Measurements from ENCODE around the gene KASH5. TPM values are rescaled to one million over a fixed set of nuclear protein-coding genes. Genes with fewer than 3 reads are reported as not detected.

The KASH5 gene
- total and polyA plus RNA-seq, 4 donors = not detected

- 12% methylated on average over 42 of the region's 42 CpGs for WGBS
- DNase-seq (ENCODE audit: low spot score) = peak; percentile 62
- Histone ChIP-seq H3K9me3 (ENCODE audit: control insufficient read depth in 4 of 4, low read length in 3 of 4) (peaks cover 0 to 2% (median 0%) of the 10 kb centered on the region in 4 donors), H3K27me3 (ENCODE audit: control insufficient read depth in 4 of 4, insufficient read depth in 4 of 4, low read length in 3 of 4) (peaks cover 3 to 11% (median 6%) of the 10 kb centered on the region in 4 donors), H3K4me3 (ENCODE audit: low read depth in 1 of 3, low read length in 3 of 3) (no peak overlapping the region), H3K4me1 (ENCODE audit: control insufficient read depth in 4 of 4, insufficient read depth in 4 of 4, low read length in 3 of 4) (peaks cover 0 to 4% (median 0%) of the 10 kb centered on the region in 4 donors), H3K27ac (ENCODE audit: low read depth in 1 of 2, low read length in 2 of 2) (no peak overlapping the region), H3K9ac (ENCODE audit: low read depth in 1 of 2, low read length in 2 of 2) (no peak overlapping the region), H3K36me3 (ENCODE audit: control insufficient read depth in 4 of 4, insufficient read depth in 3 of 4, low read depth in 1 of 4, low read length in 3 of 4) (no peaks in the 10 kb centered on the region)
- TF ChIP-seq REST (IDR thresholded peaks at IDR 0.05) (no peak), ZBTB33 (IDR thresholded peaks at IDR 0.05) (no peak), HNF4A (conservative IDR thresholded peaks at IDR 0.05) (no peak), MAX (IDR thresholded peaks at IDR 0.05) (no peak), HNF4G (IDR thresholded peaks at IDR 0.05) (no peak), TAF1 (conservative IDR thresholded peaks at IDR 0.05) (no peak), SP1 (IDR thresholded peaks at IDR 0.05) (no peak), ATF3 (IDR thresholded peaks at IDR 0.05) (no peak), JUND (IDR thresholded peaks at IDR 0.05) (no peak), NR2F2 (IDR thresholded peaks at IDR 0.05) (no peak), YY1 (IDR thresholded peaks at IDR 0.05) (no peak), RXRA (IDR thresholded peaks at IDR 0.05) (no peak), RAD21 (IDR thresholded peaks at IDR 0.05) (no peak)
These were observed 48.5 kb downstream of the KASH5 start for GRCh38 chr19:49436381-49437017.

- no peak for DNase-seq (ENCODE audit: low spot score)
- Histone ChIP-seq H3K9me3 (ENCODE audit: control insufficient read depth in 4 of 4, low read length in 3 of 4) (peaks cover 0 to under 1% (median 0%) of the 10 kb centered on the region in 4 donors), H3K4me3 (ENCODE audit: low read depth in 1 of 3, low read length in 3 of 3) (no peak overlapping the region), H3K4me1 (ENCODE audit: control insufficient read depth in 4 of 4, insufficient read depth in 4 of 4, low read length in 3 of 4) (peaks cover 0 to 4% (median 0%) of the 10 kb centered on the region in 4 donors), H3K27ac (ENCODE audit: low read depth in 1 of 2, low read length in 2 of 2) (no peak overlapping the region), H3K36me3 (ENCODE audit: control insufficient read depth in 4 of 4, insufficient read depth in 3 of 4, low read depth in 1 of 4, low read length in 3 of 4) (no peaks in the 10 kb centered on the region), H3K9ac (ENCODE audit: low read depth in 1 of 2, low read length in 2 of 2) (no peak overlapping the region), H3K27me3 (ENCODE audit: control insufficient read depth in 4 of 4, insufficient read depth in 4 of 4, low read length in 3 of 4) (peaks cover 3 to 8% (median 5%) of the 10 kb centered on the region in 4 donors)
- TF ChIP-seq FOXA2 (IDR thresholded peaks at IDR 0.05) = no peak
- TF ChIP-seq GABPA (IDR thresholded peaks at IDR 0.05 in 1 of 2, conservative IDR thresholded peaks at IDR 0.05 in 1 of 2) = no peak
- TF ChIP-seq SP1 (IDR thresholded peaks at IDR 0.05) = no peak
- no peak for TF ChIP-seq FOXA1 (IDR thresholded peaks at IDR 0.05)
- TF ChIP-seq ZBTB33 (IDR thresholded peaks at IDR 0.05) = no peak
- WGBS = 11% methylated on average over 8 of the region's 8 CpGs
These were observed 49.2 kb downstream of the KASH5 start for GRCh38 chr19:49437231-49437630.
